K562 (cell line): ENCODE results near the gene TMEM273. TPM values are rescaled to one million over a fixed set of nuclear protein-coding genes. Genes with fewer than 3 reads are reported as not detected.

Source experiments
- ATAC-seq: fragments of 200-7000 bp; cut with Tn5 transposase; 3 replicates; pipeline ENCODE4 v1.9.1; 2020; ENCODE audit warnings: moderate library complexity
- BruUV-seq: library from RNA; stranded (reverse); fragments of 400-500 nt; replicated peaks from 2 replicates; lab custom pipeline; 2021; lab: Mats Ljungman, UMichigan
- CTCF ChIA-PET: fragments of 300-600 bp; formaldehyde crosslinking; extraction: SDS; loops from one replicate; lab custom pipeline; 2021; ENCODE audit warnings: low intra/inter-chr PET ratio; lab: Yijun Ruan, JAX
- POLR2A ChIA-PET: fragments of 300-600, 350-650 bp; sonication (Branson Sonifier 250); formaldehyde crosslinking; extraction: SDS; loops from one replicate; lab custom pipeline; 2021; ENCODE audit warnings: antibody characterized with exemption, inconsistent platforms; lab: Yijun Ruan, JAX
- DNase-seq, 4 experiments: peaks; one replicate each; pipeline versions ENCODE4 v3.0.0 to v3.0.0-alpha.2; 2011 to 2018; ENCODE audit warnings: low spot score in 3 of 4, mixed read lengths in 3 of 4; ENCODE audit errors: extremely low read depth in 1 of 4
- FAIRE-seq: peaks from 2 replicates; lab custom pipeline; 2011; peaks lifted over from hg19 to GRCh38; lab: Jason Lieb, UNC
- H2AFZ ChIP-seq: 2 replicates; pipeline ENCODE4 v1.6.0; 2011; ENCODE audit warnings: low read depth, low read length, control low read depth, inconsistent platforms
- H3K27ac ChIP-seq: fragments of 200-600 bp; 3 replicates; pipeline ENCODE4 v1.8.0; 2011; ENCODE audit warnings: low read depth, mild to moderate bottlenecking, control low read depth, inconsistent platforms, low read length, moderate library complexity, mixed read lengths; ENCODE audit errors: extremely low read depth
- H3K27me3 ChIP-seq, 2 experiments: fragments of 300-600 bp in 1 of 2; 2 replicates in 1 of 2; 3 replicates in 1 of 2; pipeline versions ENCODE4 v1.6.0 to v1.8.0; 2011; ENCODE audit warnings: inconsistent platforms in 2 of 2, low read length in 2 of 2, mild to moderate bottlenecking in 1 of 2, mixed read lengths in 1 of 2, moderate library complexity in 1 of 2; ENCODE audit not compliant: control insufficient read depth in 2 of 2, insufficient read depth in 2 of 2
- H3K36me3 ChIP-seq: fragments of 300-600 bp; 3 replicates; pipeline ENCODE4 v1.8.0; 2011; ENCODE audit warnings: mild to moderate bottlenecking, low read length, inconsistent platforms; ENCODE audit not compliant: control insufficient read depth, insufficient read depth
- H3K4me1 ChIP-seq, 2 experiments: fragments of 200-600 bp in 1 of 2; replicated peaks in 1 of 2; 2 replicates in 1 of 2; 3 replicates in 1 of 2; pipeline versions ENCODE4 v1.5.1 to v1.8.0; 2011; ENCODE audit warnings: inconsistent platforms in 2 of 2, low read length in 2 of 2, mild to moderate bottlenecking in 1 of 2, mixed read lengths in 1 of 2, moderate library complexity in 1 of 2; ENCODE audit not compliant: control insufficient read depth in 2 of 2, insufficient read depth in 2 of 2
- H3K4me2 ChIP-seq: 2 replicates; pipeline ENCODE4 v1.6.1; 2011; ENCODE audit warnings: low read length, control low read depth, inconsistent platforms, mixed read lengths; ENCODE audit not compliant: insufficient read depth
- H3K4me3 ChIP-seq: fragments of 200-600 bp; sonication (generic), shearing (Covaris generic); 2 replicates; pipeline ENCODE4 v1.5.1; 2016; ENCODE audit warnings: control low read depth, inconsistent platforms
- H3K79me2 ChIP-seq: fragments of 200-600 bp; 3 replicates; pipeline ENCODE4 v1.8.0; 2011; ENCODE audit warnings: low read length, inconsistent platforms; ENCODE audit not compliant: control insufficient read depth, insufficient read depth
- H3K9ac ChIP-seq, 2 experiments: 2 replicates each; pipeline versions ENCODE4 v1.6.0 to v1.6.1; 2011; ENCODE audit warnings: low read depth in 2 of 2, low read length in 2 of 2, control low read depth in 1 of 2, inconsistent platforms in 1 of 2, mild to moderate bottlenecking in 1 of 2, mixed read lengths in 1 of 2; ENCODE audit not compliant: insufficient read depth in 1 of 2
- H3K9me1 ChIP-seq: one replicate; pipeline ENCODE4 v1.6.0; 2011; ENCODE audit warnings: inconsistent platforms, mild to moderate bottlenecking, low read length, moderate library complexity; ENCODE audit not compliant: control insufficient read depth, insufficient read depth
- H3K9me3 ChIP-seq: replicated peaks from 2 replicates; pipeline ENCODE4 v1.5.1; 2011; ENCODE audit warnings: low read depth, low read length, inconsistent platforms; ENCODE audit not compliant: control insufficient read depth, insufficient read depth
- H4K20me1 ChIP-seq: replicated peaks from 2 replicates; pipeline ENCODE4 v1.6.1; 2011; ENCODE audit warnings: low read length, inconsistent platforms, mixed read lengths; ENCODE audit not compliant: control insufficient read depth, insufficient read depth
- GABPB1 ChIP-seq: sonication (generic); formaldehyde crosslinking; IDR thresholded peaks from 2 replicates; pipeline ENCODE4 v1.8.0; 2022; ENCODE audit warnings: mild to moderate bottlenecking, missing genetic modification reagents
- MTA3 ChIP-seq: fragments of 450-650 bp; formaldehyde crosslinking; IDR thresholded peaks from 2 replicates; pipeline ENCODE4 v1.6.1; 2017; ENCODE audit warnings: mild to moderate bottlenecking, borderline replicate concordance
- WHSC1 ChIP-seq: IDR thresholded peaks from one replicate; pipeline ENCODE4 v1.6.1; 2012; ENCODE audit warnings: low read length, control low read depth, inconsistent platforms
- WGBS: fragments of 100-300 bp; shearing (Covaris generic); methylation state at CpG from one replicate; pipeline ENCODE4 v1.1.6; 2016; ENCODE audit warnings: low coverage, mixed read lengths; ENCODE audit not compliant: insufficient coverage; ENCODE audit errors: missing lambda C conversion rate; 5-methylcytosine and 5-hydroxymethylcytosine counted together
- in situ Hi-C: fragments of 300-500 bp; cut with MboI; formaldehyde crosslinking; loops from 4 replicates; pipeline ENCODE4 v1.15.0; 2018; ENCODE audit warnings: inconsistent platforms, mixed read lengths
- intact Hi-C: fragments of 100-400 bp; cut with micrococcal nuclease; formaldehyde crosslinking; loops from 2 replicates; pipeline ENCODE4 v1.14.2; 2022
- polyA plus RNA-seq, 8 experiments: library from polyadenylated mRNA; depleted of rRNA in 4 of 8; stranded (reverse) in 5 of 8; unstranded in 3 of 8; fragments of >200 nt; fragmentation: Nextera tagmentation in 2 of 8; fragmentation: Illumina TruSeq in 1 of 8; extraction: Ambion mirVana in 2 of 8; extraction: Trizol in 1 of 8; gene quantifications; 2 replicates each; pipeline versions ENCODE4 v1.2.1 to v1.2.3, GENCODE V29; 2011 to 2014; ENCODE audit warnings: inconsistent platforms in 1 of 8, missing spikeins in 1 of 8
- total RNA-seq, 7 experiments: library from RNA; depleted of rRNA in 6 of 7; stranded (reverse); fragments of >200 nt in 6 of 7; fragmentation: Illumina TruSeq in 2 of 7; extraction: Trizol in 2 of 7; gene quantifications; 2 replicates each; pipeline versions ENCODE4 v1.2.1 to v1.2.3, GENCODE V29; 2011 to 2021; ENCODE audit warnings: low replicate concordance in 1 of 7
- TF ChIP-seq, protein P1 (sequence below): sonication (generic); formaldehyde crosslinking; IDR thresholded peaks from 2 replicates; pipeline ENCODE4 v1.8.0; 2023; ENCODE audit warnings: mild to moderate bottlenecking, missing genetic modification reagents
- TF ChIP-seq, protein P2 (sequence below): sonication (generic); formaldehyde crosslinking; IDR thresholded peaks from 2 replicates; pipeline ENCODE4 v1.8.0; 2022; ENCODE audit warnings: mild to moderate bottlenecking, missing genetic modification reagents, borderline replicate concordance
- TF ChIP-seq, protein P3 (sequence below): fragments of 450-650 bp; formaldehyde crosslinking; IDR thresholded peaks from 2 replicates; pipeline ENCODE4 v1.4.0; 2022; ENCODE audit warnings: missing genetic modification characterization
- TF ChIP-seq, protein P4 (sequence below): fragments of 250-450 bp; sonication (Bioruptor Pico); IDR thresholded peaks from 2 replicates; pipeline ENCODE4 v1.5.0; 2021; ENCODE audit warnings: mild to moderate bottlenecking, moderate library complexity

Gene TMEM273
- total and polyA plus RNA-seq, 9 of the 15 experiments (the other 6 are each of a cell fraction or from before 2014, with no cell fraction given) = 39.2 to 131 (median 95.6) TPM

DNA sequence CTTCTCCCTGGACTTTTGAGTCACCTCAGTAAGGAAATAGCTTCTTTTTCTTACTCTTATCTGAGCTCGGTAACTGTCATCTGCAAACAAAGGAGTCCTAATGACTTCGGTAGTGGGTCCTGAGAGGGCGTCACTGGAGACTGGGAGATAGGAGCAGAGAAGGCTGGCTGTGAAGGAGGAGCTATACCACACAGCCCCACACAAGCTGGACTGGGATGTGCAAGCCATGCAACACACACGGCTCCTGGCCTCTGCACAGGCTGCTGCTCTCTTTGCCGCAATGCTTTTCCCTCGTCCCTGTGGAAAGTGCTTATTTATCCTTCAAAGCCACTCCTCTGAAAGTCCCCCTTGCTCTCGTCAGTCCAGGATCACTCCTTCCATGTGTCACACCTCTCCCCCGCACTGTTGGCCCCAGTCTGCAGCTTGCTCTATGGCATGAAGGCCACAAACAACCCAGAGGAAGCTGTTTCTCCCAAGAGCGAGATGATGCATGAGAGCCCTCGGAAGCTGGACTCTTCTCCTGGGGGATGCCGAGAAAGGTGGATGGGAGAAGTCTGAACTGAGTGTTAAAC, 14.9 kb downstream of the TMEM273 start (continued):
- TF ChIP-seq, protein P1, sequence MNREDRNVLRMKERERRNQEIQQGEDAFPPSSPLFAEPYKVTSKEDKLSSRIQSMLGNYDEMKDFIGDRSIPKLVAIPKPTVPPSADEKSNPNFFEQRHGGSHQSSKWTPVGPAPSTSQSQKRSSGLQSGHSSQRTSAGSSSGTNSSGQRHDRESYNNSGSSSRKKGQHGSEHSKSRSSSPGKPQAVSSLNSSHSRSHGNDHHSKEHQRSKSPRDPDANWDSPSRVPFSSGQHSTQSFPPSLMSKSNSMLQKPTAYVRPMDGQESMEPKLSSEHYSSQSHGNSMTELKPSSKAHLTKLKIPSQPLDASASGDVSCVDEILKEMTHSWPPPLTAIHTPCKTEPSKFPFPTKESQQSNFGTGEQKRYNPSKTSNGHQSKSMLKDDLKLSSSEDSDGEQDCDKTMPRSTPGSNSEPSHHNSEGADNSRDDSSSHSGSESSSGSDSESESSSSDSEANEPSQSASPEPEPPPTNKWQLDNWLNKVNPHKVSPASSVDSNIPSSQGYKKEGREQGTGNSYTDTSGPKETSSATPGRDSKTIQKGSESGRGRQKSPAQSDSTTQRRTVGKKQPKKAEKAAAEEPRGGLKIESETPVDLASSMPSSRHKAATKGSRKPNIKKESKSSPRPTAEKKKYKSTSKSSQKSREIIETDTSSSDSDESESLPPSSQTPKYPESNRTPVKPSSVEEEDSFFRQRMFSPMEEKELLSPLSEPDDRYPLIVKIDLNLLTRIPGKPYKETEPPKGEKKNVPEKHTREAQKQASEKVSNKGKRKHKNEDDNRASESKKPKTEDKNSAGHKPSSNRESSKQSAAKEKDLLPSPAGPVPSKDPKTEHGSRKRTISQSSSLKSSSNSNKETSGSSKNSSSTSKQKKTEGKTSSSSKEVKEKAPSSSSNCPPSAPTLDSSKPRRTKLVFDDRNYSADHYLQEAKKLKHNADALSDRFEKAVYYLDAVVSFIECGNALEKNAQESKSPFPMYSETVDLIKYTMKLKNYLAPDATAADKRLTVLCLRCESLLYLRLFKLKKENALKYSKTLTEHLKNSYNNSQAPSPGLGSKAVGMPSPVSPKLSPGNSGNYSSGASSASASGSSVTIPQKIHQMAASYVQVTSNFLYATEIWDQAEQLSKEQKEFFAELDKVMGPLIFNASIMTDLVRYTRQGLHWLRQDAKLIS (CRISPR knock-in tag) = no peak

DNA sequence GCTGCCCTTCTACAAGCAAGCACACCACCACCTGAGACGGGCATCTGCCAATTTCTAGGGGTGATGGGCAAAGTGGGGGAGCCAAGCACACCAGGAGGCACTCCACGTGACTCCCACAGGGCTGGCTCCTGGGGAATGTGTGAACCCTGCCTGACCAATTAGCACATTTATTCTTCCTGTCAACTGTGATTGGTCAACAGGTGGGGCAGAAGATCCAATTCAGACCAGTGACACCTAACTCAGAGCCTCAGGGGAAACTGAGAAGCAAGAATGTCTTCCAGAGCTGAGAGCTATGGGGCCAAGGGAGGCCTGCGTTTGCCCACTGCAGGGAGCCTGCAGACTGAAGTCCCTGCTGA, 15.4 kb downstream of the TMEM273 start:
- Histone ChIP-seq H3K9me3 (no peaks in the 10 kb centered on the region), H3K4me1 (peaks cover 82 to 96% of the 10 kb centered on the region in 2 experiments), H3K9ac (peak overlapping the region; percentile 17 to 70), H3K27ac (peak overlapping the region; percentile 54), H3K27me3 (no peaks in the 10 kb centered on the region), H3K36me3 (peaks cover 25% of the 10 kb centered on the region; the same call in 2 of the 3 replicates), H2AFZ (peak overlapping the region; percentile 32; the same call in 1 of the 2 replicates), H4K20me1 (no peaks in the 10 kb centered on the region), H3K4me3 (no peak overlapping the region), H3K9me1 (peaks cover 12% of the 10 kb centered on the region), H3K79me2 (peaks cover 72% of the 10 kb centered on the region), H3K4me2 (peak overlapping the region; percentile 68)
- intact Hi-C loops (loop anchor here (5.0 kb wide), 1 partner anchor 105 kb away; no protein-coding TSS in a partner anchor), in situ Hi-C loops (no loop called here)
- 24% methylated on average over 3 of the region's 3 CpGs for WGBS
- CTCF ChIA-PET = no interaction called here
- FAIRE-seq (no peak), ATAC-seq (no peak), DNase-seq (peak in 1 of 4 experiments; percentile 58)
- POLR2A ChIA-PET = interaction anchor here (0.6 to 4.1 kb wide), 9 partner anchors 8 to 193 kb away, joined by 3 to 30 read pairs (median 4); no protein-coding TSS in a partner anchor
- BruUV-seq = no TSS peak
- TF ChIP-seq, protein P2, sequence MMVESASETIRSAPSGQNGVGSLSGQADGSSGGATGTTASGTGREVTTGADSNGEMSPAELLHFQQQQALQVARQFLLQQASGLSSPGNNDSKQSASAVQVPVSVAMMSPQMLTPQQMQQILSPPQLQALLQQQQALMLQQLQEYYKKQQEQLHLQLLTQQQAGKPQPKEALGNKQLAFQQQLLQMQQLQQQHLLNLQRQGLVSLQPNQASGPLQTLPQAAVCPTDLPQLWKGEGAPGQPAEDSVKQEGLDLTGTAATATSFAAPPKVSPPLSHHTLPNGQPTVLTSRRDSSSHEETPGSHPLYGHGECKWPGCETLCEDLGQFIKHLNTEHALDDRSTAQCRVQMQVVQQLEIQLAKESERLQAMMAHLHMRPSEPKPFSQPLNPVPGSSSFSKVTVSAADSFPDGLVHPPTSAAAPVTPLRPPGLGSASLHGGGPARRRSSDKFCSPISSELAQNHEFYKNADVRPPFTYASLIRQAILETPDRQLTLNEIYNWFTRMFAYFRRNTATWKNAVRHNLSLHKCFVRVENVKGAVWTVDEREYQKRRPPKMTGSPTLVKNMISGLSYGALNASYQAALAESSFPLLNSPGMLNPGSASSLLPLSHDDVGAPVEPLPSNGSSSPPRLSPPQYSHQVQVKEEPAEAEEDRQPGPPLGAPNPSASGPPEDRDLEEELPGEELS = 0 out of 2 replicates have a peak, but pooled peaks have one; percentile 71
- TF ChIP-seq, protein P3, sequence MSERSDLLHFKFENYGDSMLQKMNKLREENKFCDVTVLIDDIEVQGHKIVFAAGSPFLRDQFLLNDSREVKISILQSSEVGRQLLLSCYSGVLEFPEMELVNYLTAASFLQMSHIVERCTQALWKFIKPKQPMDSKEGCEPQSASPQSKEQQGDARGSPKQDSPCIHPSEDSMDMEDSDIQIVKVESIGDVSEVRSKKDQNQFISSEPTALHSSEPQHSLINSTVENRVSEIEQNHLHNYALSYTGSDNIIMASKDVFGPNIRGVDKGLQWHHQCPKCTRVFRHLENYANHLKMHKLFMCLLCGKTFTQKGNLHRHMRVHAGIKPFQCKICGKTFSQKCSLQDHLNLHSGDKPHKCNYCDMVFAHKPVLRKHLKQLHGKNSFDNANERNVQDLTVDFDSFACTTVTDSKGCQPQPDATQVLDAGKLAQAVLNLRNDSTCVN (CRISPR knock-in tag) = no peak
- TF ChIP-seq GABPB1 = 0 out of 2 replicates have a peak, but pooled peaks have one; percentile 11
- TF ChIP-seq MTA3 = no peak
- TF ChIP-seq, protein P4, sequence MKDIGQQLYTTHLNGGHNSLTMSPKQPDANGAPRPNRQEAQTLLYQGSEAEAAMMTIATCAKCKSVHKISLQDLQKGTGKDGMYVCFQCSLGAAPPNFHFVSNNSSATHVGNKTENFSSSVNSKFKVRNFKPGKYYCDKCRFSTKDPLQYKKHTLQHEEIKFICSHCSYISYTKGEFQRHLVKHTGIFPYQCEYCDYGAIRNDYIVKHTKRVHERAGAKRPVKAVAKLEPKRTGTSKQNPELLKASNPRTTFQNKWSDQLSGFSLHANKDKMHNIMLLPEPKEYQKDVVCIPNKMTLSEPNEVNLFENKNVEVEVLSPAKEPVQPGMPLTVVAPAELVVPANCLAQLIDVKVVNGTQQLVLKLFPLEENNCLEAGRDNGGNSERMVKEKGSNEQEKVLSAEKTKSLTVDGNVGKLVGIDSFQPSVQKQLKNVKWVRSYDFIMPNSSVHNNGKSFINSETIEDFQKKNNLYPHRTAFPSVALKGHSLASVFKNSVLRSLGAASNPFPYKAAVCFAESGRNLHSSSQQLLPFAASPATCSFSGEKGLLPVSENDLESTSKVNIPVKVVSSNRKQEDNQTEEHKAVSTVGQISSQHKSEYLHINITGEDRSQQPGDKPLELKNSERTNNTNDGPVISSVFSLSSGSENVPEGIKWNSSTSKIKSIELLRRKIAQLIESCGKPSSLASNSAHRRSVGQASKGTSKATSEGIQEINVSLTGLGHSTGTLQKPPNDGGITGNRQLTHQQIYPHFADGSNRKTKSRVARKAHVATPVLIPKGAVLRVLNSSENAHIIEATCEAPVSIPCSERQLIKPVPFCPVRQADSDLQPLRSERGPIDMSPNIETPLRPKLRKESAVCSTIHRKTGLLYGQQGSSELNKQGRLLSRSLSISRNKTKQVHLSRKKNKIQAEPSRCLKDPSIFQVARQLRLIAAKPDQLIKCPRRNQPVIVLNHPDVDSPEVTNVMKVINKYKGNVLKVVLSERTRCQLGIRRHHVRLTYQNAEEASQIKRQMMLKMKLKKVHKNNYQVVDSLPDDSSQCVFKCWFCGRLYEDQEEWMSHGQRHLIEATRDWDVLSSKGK = no peak
- peak; percentile 61 for TF ChIP-seq WHSC1
